Measurements from ENCODE around the gene IGFLR1.

Gene IGFLR1

GRCh38 chr19:35787227-35787799 lies 45.1 kb upstream of the IGFLR1 start:
- no peaks in the 10 kb centered on the region for H3K79me2 ChIP-seq (ENCODE audit: low read length)
- H3F3A ChIP-seq (ENCODE audit: insufficient read depth, low read length), result no peaks in the 10 kb centered on the region
- no peak overlapping the region for H3K27ac ChIP-seq (ENCODE audit: low read length)
- H4K20me1 ChIP-seq (ENCODE audit: insufficient read depth, low read length), result no peaks in the 10 kb centered on the region
- no peak for DNase-seq
- H3K4me2 ChIP-seq (ENCODE audit: low read depth, low read length), result no peak overlapping the region
- H3K27me3 ChIP-seq (replicated peaks; ENCODE audit: insufficient read depth, low read length), result peaks cover 5% of the 10 kb centered on the region
- TF ChIP-seq EZH2phosphoT487 (IDR thresholded peaks at IDR 0.05; ENCODE audit: low read length), result no peak
- no peak for TF ChIP-seq CTCF (IDR thresholded peaks at IDR 0.05; ENCODE audit: low read length)
- no peak for TF ChIP-seq EZH2 (optimal IDR thresholded peaks at IDR 0.05; ENCODE audit: low read depth, low read length)
- H3K9me2 ChIP-seq (replicated peaks; ENCODE audit: insufficient read depth, low read length), result no peaks in the 10 kb centered on the region
- H3K9me3 ChIP-seq (replicated peaks; ENCODE audit: insufficient read depth, low read length), result no peaks in the 10 kb centered on the region
- no peaks in the 10 kb centered on the region for H3K4me1 ChIP-seq (ENCODE audit: low read length)
- no peaks in the 10 kb centered on the region for H3K36me3 ChIP-seq (replicated peaks; ENCODE audit: insufficient read depth, low read length)
- no peak overlapping the region for H3K4me3 ChIP-seq (ENCODE audit: low read length)
- no peak overlapping the region for H2AFZ ChIP-seq (ENCODE audit: low read length)
- no peak overlapping the region for H3K9ac ChIP-seq (ENCODE audit: low read length)

- no peak overlapping the region for H3K27ac ChIP-seq (ENCODE audit: low read length)
- no peak overlapping the region for H3K9ac ChIP-seq (ENCODE audit: low read length)
- H3K4me2 ChIP-seq (ENCODE audit: low read depth, low read length), result no peak overlapping the region
- no peaks in the 10 kb centered on the region for H3K4me1 ChIP-seq (ENCODE audit: low read length)
- H2AFZ ChIP-seq (ENCODE audit: low read length), result no peak overlapping the region
- H3K79me2 ChIP-seq (ENCODE audit: low read length), result no peaks in the 10 kb centered on the region
- no peaks in the 10 kb centered on the region for H3F3A ChIP-seq (ENCODE audit: insufficient read depth, low read length)
- no peaks in the 10 kb centered on the region for H3K27me3 ChIP-seq (replicated peaks; ENCODE audit: insufficient read depth, low read length)
- no peaks in the 10 kb centered on the region for H4K20me1 ChIP-seq (ENCODE audit: insufficient read depth, low read length)
- no peaks in the 10 kb centered on the region for H3K36me3 ChIP-seq (replicated peaks; ENCODE audit: insufficient read depth, low read length)
- H3K9me3 ChIP-seq (replicated peaks; ENCODE audit: insufficient read depth, low read length), result no peaks in the 10 kb centered on the region
- no peak for DNase-seq
- TF ChIP-seq CTCF (IDR thresholded peaks at IDR 0.05; ENCODE audit: low read length) (no peak), EZH2 (optimal IDR thresholded peaks at IDR 0.05; ENCODE audit: low read depth, low read length) (no peak), EZH2phosphoT487 (IDR thresholded peaks at IDR 0.05; ENCODE audit: low read length) (no peak)
- H3K9me2 ChIP-seq (replicated peaks; ENCODE audit: insufficient read depth, low read length), result no peaks in the 10 kb centered on the region
- H3K4me3 ChIP-seq (ENCODE audit: low read length), result no peak overlapping the region
These were observed 44.3 kb upstream of the IGFLR1 start for GRCh38 chr19:35786299-35787160.

GRCh38 chr19:35785339-35785627 lies 43.0 kb upstream of the IGFLR1 start:
- no peak for TF ChIP-seq EZH2 (optimal IDR thresholded peaks at IDR 0.05; ENCODE audit: low read depth, low read length)
- TF ChIP-seq EZH2phosphoT487 (IDR thresholded peaks at IDR 0.05; ENCODE audit: low read length), result no peak
- no peak for TF ChIP-seq CTCF (IDR thresholded peaks at IDR 0.05; ENCODE audit: low read length)
- Histone ChIP-seq H3K9me3 (replicated peaks; ENCODE audit: insufficient read depth, low read length) (no peaks in the 10 kb centered on the region), H2AFZ (ENCODE audit: low read length) (no peak overlapping the region), H3K9ac (ENCODE audit: low read length) (no peak overlapping the region), H3K4me1 (ENCODE audit: low read length) (no peaks in the 10 kb centered on the region), H3K27me3 (replicated peaks; ENCODE audit: insufficient read depth, low read length) (no peaks in the 10 kb centered on the region), H3K79me2 (ENCODE audit: low read length) (no peaks in the 10 kb centered on the region), H3K36me3 (replicated peaks; ENCODE audit: insufficient read depth, low read length) (no peaks in the 10 kb centered on the region), H3K27ac (ENCODE audit: low read length) (no peak overlapping the region), H3F3A (ENCODE audit: insufficient read depth, low read length) (no peaks in the 10 kb centered on the region), H3K9me2 (replicated peaks; ENCODE audit: insufficient read depth, low read length) (no peaks in the 10 kb centered on the region), H3K4me2 (ENCODE audit: low read depth, low read length) (no peak overlapping the region), H4K20me1 (ENCODE audit: insufficient read depth, low read length) (no peaks in the 10 kb centered on the region), H3K4me3 (ENCODE audit: low read length) (no peak overlapping the region)
- no peak for DNase-seq
